Measurements from ENCODE around the gene CNTNAP5.

- no peak for TF ChIP-seq CTCF (IDR thresholded peaks at IDR 0.05; ENCODE audit: low read length)
- no peak for TF ChIP-seq EZH2 (optimal IDR thresholded peaks at IDR 0.05; ENCODE audit: low read depth, low read length)
- TF ChIP-seq EZH2phosphoT487 (IDR thresholded peaks at IDR 0.05; ENCODE audit: low read length) = no peak
These were observed 318.9 kb downstream of the CNTNAP5 start for GRCh38 chr2:124343827-124344498.

Measured in MM.1S (cell line).